ENCODE results near the gene GLP2R. TPM values are rescaled to one million over a fixed set of nuclear protein-coding genes. Genes with fewer than 3 reads are reported as not detected.

Gene GLP2R
- total RNA-seq, 1 donor from 2014 or later: not detected

- Mint-ChIP-seq H3K4me3 (no peak overlapping the region), H3K27ac (no peak overlapping the region), H3K27me3 (peaks cover 21% of the 10 kb centered on the region), H3K36me3 (no peaks in the 10 kb centered on the region), H3K9me3 (no peaks in the 10 kb centered on the region), H3K4me1 (ENCODE audit: unreplicated experiment) (peaks cover 22% of the 10 kb centered on the region)
- DNase-seq (ENCODE audit: extremely low spot score, unreplicated experiment): no peak
- TF ChIP-seq CTCF (conservative IDR thresholded peaks at IDR 0.05): no peak
These were observed 74.4 kb downstream of the GLP2R start for GRCh38 chr17:9900044-9900594.

DNA sequence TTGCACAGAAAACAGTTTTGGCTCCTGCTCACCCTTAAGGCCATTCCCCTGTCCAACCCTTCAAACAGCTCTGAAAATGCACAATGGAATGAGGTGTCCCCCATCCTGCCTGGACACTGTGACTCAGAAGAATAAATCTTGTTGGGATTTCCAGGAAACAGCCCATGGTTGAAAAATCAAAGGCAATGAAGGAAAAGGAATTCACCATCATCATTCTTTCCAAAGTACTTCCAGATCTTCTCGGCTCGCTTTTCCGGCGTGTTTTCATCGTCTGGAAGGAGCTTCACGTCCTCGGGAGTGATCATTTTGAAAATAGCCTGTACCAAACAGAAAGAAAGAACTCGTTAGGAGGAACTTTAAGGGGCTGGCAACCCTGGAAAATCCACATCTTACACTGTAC is 75.1 kb downstream of the GLP2R start:
- no peaks in the 10 kb centered on the region for H3K9me3 Mint-ChIP-seq
- peaks cover 22% of the 10 kb centered on the region for H3K4me1 Mint-ChIP-seq (ENCODE audit: unreplicated experiment)
- H3K4me3 Mint-ChIP-seq: no peak overlapping the region
- peaks cover 21% of the 10 kb centered on the region for H3K27me3 Mint-ChIP-seq
- no peak for TF ChIP-seq CTCF (conservative IDR thresholded peaks at IDR 0.05)
- no peaks in the 10 kb centered on the region for H3K36me3 Mint-ChIP-seq
- no peak for DNase-seq (ENCODE audit: extremely low spot score, unreplicated experiment)
- no peak overlapping the region for H3K27ac Mint-ChIP-seq

GRCh38 chr17:9902120-9902519 is 76.4 kb downstream of the GLP2R start:
- peaks cover 22% of the 10 kb centered on the region for H3K4me1 Mint-ChIP-seq (ENCODE audit: unreplicated experiment)
- no peak for TF ChIP-seq CTCF (conservative IDR thresholded peaks at IDR 0.05)
- H3K36me3 Mint-ChIP-seq: no peaks in the 10 kb centered on the region
- H3K27me3 Mint-ChIP-seq: peaks cover 12% of the 10 kb centered on the region
- H3K9me3 Mint-ChIP-seq: no peaks in the 10 kb centered on the region
- H3K4me3 Mint-ChIP-seq: no peak overlapping the region
- DNase-seq (ENCODE audit: extremely low spot score, unreplicated experiment): no peak
- no peak overlapping the region for H3K27ac Mint-ChIP-seq

DNA sequence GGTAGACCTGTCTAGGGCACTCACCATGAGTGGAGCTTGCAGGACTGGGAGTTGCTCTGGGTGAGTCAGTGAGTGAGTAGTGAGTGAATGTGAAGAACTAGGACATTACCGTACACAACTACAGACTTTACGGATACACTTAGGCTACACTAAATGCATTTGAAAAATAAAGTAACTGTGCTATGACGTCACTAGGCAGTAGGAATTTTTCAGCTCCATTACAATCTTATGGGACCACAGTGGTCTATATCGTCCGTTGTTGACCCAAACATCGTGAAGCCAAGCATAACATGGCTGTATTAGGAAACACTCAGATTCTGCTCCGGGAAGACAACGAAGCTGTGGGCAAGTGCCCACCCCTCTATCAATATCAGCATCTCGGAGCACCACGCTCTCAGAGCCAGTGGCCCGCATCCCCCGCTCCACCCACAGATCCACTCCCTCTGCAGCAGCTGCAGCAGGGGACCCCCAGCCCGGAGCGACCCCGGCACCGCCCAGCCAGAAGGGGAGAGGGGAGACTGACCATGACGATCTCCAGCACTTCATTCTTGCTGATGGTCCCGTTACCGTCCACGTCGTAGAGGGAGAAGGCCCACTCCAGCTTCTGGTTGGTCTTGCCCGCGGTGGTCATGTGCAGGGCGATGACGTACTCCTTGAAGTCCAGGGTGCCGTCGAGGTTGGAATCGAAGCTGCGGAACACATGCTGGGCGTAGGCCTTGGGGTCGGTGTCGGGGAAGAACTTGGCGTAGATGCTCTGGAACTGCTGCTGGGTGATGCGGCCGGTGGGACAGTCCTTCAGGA is 78.8 kb downstream of the GLP2R start:
- Mint-ChIP-seq H3K9me3 (no peaks in the 10 kb centered on the region), H3K4me3 (no peak overlapping the region), H3K4me1 (ENCODE audit: unreplicated experiment) (peaks cover 28% of the 10 kb centered on the region), H3K27ac (no peak overlapping the region), H3K27me3 (peaks cover 19% of the 10 kb centered on the region), H3K36me3 (no peaks in the 10 kb centered on the region)
- TF ChIP-seq CTCF (conservative IDR thresholded peaks at IDR 0.05): no peak
- no peak for DNase-seq (ENCODE audit: extremely low spot score, unreplicated experiment)

GRCh38 chr17:9905078-9905415 is 79.3 kb downstream of the GLP2R start, which contains the start of gene RCVRN:
Gene RCVRN, minus strand, starts transcription at chr17:9905271. Its CDS starts 91 bp downstream, at chr17:9905180.
- Mint-ChIP-seq H3K27me3 (peaks cover 17% of the 10 kb centered on the region), H3K36me3 (no peaks in the 10 kb centered on the region), H3K4me1 (ENCODE audit: unreplicated experiment) (peaks cover 27% of the 10 kb centered on the region), H3K27ac (no peak within 1 kb of the TSS), H3K9me3 (no peaks in the 10 kb centered on the region), H3K4me3 (no peak within 1 kb of the TSS)
- no peak for TF ChIP-seq CTCF (conservative IDR thresholded peaks at IDR 0.05)
- no peak for DNase-seq (ENCODE audit: extremely low spot score, unreplicated experiment)

Data from type B pancreatic cell (in vitro differentiated cells).